Measurements from ENCODE around the gene KCNK4.

GRCh38 chr11:64253481-64253880, 37.6 kb upstream of the KCNK4 start:
- TF ChIP-seq EZH2 (IDR thresholded peaks at IDR 0.05; ENCODE audit: insufficient read depth, low read length) = no peak
- TF ChIP-seq, protein P1, sequence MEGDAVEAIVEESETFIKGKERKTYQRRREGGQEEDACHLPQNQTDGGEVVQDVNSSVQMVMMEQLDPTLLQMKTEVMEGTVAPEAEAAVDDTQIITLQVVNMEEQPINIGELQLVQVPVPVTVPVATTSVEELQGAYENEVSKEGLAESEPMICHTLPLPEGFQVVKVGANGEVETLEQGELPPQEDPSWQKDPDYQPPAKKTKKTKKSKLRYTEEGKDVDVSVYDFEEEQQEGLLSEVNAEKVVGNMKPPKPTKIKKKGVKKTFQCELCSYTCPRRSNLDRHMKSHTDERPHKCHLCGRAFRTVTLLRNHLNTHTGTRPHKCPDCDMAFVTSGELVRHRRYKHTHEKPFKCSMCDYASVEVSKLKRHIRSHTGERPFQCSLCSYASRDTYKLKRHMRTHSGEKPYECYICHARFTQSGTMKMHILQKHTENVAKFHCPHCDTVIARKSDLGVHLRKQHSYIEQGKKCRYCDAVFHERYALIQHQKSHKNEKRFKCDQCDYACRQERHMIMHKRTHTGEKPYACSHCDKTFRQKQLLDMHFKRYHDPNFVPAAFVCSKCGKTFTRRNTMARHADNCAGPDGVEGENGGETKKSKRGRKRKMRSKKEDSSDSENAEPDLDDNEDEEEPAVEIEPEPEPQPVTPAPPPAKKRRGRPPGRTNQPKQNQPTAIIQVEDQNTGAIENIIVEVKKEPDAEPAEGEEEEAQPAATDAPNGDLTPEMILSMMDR (IDR thresholded peaks at IDR 0.05; ENCODE audit: insufficient read depth, low read depth, low read length) = no peak

All from astrocyte (in vitro differentiated cells and primary cell).